Naive B cell (primary cell): ENCODE measurements around the gene PTX3. TPM values are rescaled to one million over a fixed set of nuclear protein-coding genes. Genes with fewer than 3 reads are reported as not detected.

Experiments used
- ATAC-seq, 2 donors: fragments of 150-1000 bp; cut with Tn5 transposase; 2 replicates each; pipeline ENCODE4 v1.10.0; 2021; ENCODE audit warnings: low read depth in 2 of 2, mild to moderate bottlenecking in 2 of 2, moderate library complexity in 2 of 2
- DNase-seq: peaks from one replicate; pipeline ENCODE4 v3.0.0; 2022
- H3K27ac Mint-ChIP-seq, 6 donors: one replicate each; pipeline ENCODE4 v1.8.0; 2020 to 2022; ENCODE audit warnings: mild to moderate bottlenecking in 6 of 6, mixed read lengths in 6 of 6, moderate library complexity in 5 of 6, inconsistent platforms in 2 of 6
- H3K27me3 Mint-ChIP-seq, 3 donors: one replicate each; pipeline ENCODE4 v1.8.0; 2021 to 2022; ENCODE audit warnings: mixed read lengths in 3 of 3, mild to moderate bottlenecking in 1 of 3
- H3K36me3 Mint-ChIP-seq, 2 donors: one replicate each; pipeline ENCODE4 v1.8.0; 2020 to 2022; ENCODE audit warnings: mixed read lengths in 2 of 2, inconsistent platforms in 1 of 2, mild to moderate bottlenecking in 1 of 2
- H3K4me1 Mint-ChIP-seq, 3 donors: one replicate each; pipeline ENCODE4 v1.8.0; 2020 to 2022; ENCODE audit warnings: mixed read lengths in 3 of 3, inconsistent platforms in 1 of 3, mild to moderate bottlenecking in 1 of 3, moderate library complexity in 1 of 3
- H3K4me3 Mint-ChIP-seq, 8 donors: one replicate each; pipeline ENCODE4 v1.8.0; 2020 to 2022; ENCODE audit warnings: mild to moderate bottlenecking in 8 of 8, mixed read lengths in 8 of 8, moderate library complexity in 8 of 8, inconsistent platforms in 2 of 8
- H3K9me3 Mint-ChIP-seq, 7 donors: one replicate each; pipeline ENCODE4 v1.8.0; 2020 to 2022; ENCODE audit warnings: mixed read lengths in 7 of 7, mild to moderate bottlenecking in 5 of 7, inconsistent platforms in 2 of 7, moderate library complexity in 1 of 7
- polyA plus RNA-seq, 6 donors: library from polyadenylated mRNA; unstranded; fragments of 300-500 nt; fragmentation: Illumina TruSeq; gene quantifications; one replicate each; pipeline ENCODE4 v1.2.3, GENCODE V29; 2021; ENCODE audit warnings: low read depth in 6 of 6

PTX3 gene
- polyA plus RNA-seq, result under 1 TPM in 1 of 6 donors, not detected in 5; 0.20 TPM

DNA sequence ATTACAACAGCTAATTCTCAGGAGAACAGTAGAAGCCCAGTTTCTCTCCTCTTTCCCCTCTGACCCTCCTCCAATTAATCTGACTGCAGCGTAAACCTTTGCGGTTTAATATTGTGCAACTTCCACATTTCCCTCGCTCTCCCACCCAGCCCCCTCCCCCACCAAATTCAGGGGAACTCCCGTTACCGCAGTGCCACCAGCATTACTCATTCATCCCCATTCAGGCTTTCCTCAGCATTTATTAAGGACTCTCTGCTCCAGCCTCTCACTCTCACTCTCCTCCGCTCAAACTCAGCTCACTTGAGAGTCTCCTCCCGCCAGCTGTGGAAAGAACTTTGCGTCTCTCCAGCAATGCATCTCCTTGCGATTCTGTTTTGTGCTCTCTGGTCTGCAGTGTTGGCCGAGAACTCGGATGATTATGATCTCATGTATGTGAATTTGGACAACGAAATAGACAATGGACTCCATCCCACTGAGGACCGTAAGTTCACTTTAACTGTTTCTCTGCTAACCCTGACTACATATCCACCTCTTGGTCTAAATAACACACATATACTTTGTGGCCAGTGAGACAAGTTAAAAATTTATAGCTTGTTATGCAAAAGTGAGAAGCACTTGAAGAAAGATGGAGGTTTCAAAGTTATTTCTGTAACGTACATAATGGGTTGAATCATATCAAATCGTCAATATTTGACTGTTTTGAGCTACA lies at the start of gene PTX3:
PTX3 (plus strand) TSS at position 268 of the 709 bp plus-strand sequence; CDS start at position 352, 84 bp downstream.
- H3K9me3 Mint-ChIP-seq, result peaks cover 0 to 16% (median 8%) of the 10 kb centered on the region in 7 donors
- no peak for ATAC-seq
- H3K27me3 Mint-ChIP-seq, result peaks cover 30 to 41% (median 34%) of the 10 kb centered on the region in 3 donors
- DNase-seq, result no peak
- peaks cover 0 to 14% (median 5%) of the 10 kb centered on the region in 3 donors for H3K4me1 Mint-ChIP-seq
- H3K27ac Mint-ChIP-seq, result no peak within 1 kb of the TSS
- H3K36me3 Mint-ChIP-seq, result peaks cover 0 to 6% of the 10 kb centered on the region in 2 donors
- H3K4me3 Mint-ChIP-seq, result peak within 1 kb of the TSS in 4 of 8 donors; percentile 13 to 65 (median 31)

DNA sequence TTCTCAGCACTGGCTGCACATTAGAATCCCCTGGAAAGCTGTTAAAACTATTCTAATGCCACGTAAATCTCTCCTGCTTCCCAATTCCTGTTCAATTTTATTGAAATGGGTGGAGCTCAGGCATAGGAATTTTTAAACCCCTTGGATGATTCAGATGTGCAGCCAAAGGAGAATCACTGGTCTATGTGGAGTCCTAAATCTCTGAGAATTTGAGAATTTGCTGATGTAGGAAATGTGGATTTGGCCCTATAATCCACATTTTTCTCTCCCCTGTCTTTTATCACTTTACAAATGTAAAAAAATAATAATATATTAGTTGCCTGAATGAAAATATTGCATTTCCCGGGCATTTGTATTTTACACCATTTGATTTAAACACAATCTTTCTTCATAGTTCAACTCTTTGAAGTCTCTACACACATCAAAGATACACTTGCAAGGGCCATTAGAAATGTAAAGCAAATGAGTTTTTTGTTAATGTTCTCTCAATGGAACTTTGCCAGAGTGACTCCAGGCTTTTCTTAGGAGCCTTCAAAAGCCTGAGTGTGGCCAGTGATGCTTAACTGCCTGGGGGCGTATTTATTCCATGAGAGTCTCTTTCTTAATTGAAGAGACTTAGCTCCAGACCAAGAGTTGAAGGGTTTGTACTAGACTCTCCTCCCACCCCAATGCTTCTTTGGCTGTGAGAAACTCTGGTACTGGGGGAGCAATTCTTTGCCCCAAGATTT lies 48.8 kb upstream of the PTX3 start:
- ATAC-seq (no peak), DNase-seq (no peak)
- H3K27ac Mint-ChIP-seq, result no peak overlapping the region
- no peaks in the 10 kb centered on the region for H3K36me3 Mint-ChIP-seq
- H3K9me3 Mint-ChIP-seq, result peaks cover 0 to 13% (median 3%) of the 10 kb centered on the region in 7 donors
- H3K4me1 Mint-ChIP-seq, result no peaks in the 10 kb centered on the region
- no peaks in the 10 kb centered on the region for H3K27me3 Mint-ChIP-seq
- H3K4me3 Mint-ChIP-seq, result no peak overlapping the region

DNA sequence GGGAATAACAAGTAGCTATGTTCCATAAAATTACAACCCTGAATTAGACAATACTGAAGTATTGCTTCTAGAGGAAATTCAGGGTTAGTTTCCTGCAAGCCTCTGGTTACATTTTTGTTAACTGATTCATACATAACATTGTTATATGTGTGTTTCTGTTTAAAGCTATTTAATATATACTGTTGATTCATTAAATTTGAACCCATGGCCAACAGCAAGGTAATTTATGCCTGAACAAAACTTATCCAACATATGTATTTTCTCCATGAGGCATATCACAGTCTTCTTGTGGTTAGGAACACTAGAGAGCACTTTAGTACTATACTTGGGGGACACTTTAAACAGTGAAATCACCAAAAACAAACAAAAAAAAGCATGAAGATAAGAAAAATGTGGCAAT lies 47.7 kb upstream of the PTX3 start:
- Mint-ChIP-seq H3K36me3 (no peaks in the 10 kb centered on the region), H3K27me3 (no peaks in the 10 kb centered on the region), H3K27ac (no peak overlapping the region), H3K4me3 (no peak overlapping the region), H3K9me3 (peaks cover 0 to 13% (median 3%) of the 10 kb centered on the region in 7 donors), H3K4me1 (no peaks in the 10 kb centered on the region)
- ATAC-seq (no peak), DNase-seq (no peak)

DNA sequence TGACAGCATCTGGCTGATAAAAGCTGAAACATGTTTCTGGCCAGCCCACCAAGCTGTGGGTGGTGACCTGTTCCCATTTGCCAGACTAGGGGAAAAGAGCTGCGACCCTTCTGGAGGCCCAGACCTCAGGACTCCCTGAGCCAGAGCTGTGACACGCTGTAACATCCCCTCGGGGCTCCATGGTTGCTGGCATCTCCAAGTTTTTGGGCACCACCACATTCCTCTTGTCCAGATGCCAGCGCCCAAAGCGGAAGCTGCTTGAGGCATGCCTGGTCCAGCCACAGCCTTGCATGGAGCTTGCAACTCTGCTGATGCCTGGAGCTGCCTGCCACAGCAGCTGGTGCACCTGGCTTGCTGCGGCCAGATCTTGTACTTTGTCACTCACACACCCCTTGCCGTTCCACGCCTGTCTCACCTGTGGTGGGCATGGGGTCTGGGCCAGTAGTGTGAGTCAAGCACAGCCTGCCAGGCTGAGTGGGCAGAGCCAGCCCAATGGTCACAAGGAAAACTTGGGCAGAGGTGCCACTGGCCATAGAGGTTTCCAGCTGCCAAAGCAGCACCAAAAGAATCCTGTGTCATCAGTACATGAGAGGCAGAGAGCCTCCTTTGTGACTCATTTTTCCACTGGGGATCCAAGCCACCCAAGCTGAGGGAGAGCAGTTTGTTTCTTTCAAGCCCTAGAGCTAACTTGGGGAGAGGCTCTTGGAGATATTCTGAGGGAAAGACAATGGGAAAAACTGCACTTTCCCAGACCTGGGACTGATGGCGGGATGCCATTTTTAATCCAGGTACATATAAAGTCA lies 45.7 kb upstream of the PTX3 start:
- no peak for DNase-seq
- H3K9me3 Mint-ChIP-seq, result peaks cover 0 to 16% (median 3%) of the 10 kb centered on the region in 7 donors
- H3K27ac Mint-ChIP-seq, result no peak overlapping the region
- no peaks in the 10 kb centered on the region for H3K27me3 Mint-ChIP-seq
- no peak for ATAC-seq
- no peaks in the 10 kb centered on the region for H3K4me1 Mint-ChIP-seq
- H3K4me3 Mint-ChIP-seq, result no peak overlapping the region
- no peaks in the 10 kb centered on the region for H3K36me3 Mint-ChIP-seq

DNA sequence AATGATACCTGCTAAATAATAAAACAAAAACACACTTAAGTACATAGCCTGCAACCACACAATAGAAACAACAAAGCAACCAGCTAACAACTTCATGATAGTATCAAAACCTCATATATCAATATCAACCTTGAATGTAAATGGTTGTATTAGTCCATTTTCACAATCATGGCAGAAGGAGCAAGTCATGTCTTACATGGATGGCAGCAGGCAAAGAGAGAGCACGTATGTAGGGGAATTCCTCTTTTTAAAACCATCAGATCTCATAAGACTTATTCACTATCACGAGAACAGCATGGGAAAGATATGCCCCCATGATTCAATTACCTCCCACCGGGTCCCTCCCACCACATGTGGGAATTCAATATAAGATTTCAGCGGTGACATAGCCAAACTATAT lies 44.5 kb upstream of the PTX3 start:
- peaks cover 0 to 20% (median 3%) of the 10 kb centered on the region in 7 donors for H3K9me3 Mint-ChIP-seq
- H3K4me3 Mint-ChIP-seq, result no peak overlapping the region
- no peak overlapping the region for H3K27ac Mint-ChIP-seq
- no peak for DNase-seq
- H3K27me3 Mint-ChIP-seq, result peaks cover 0 to 6% (median 0%) of the 10 kb centered on the region in 3 donors
- no peak for ATAC-seq
- no peaks in the 10 kb centered on the region for H3K4me1 Mint-ChIP-seq
- H3K36me3 Mint-ChIP-seq, result no peaks in the 10 kb centered on the region

DNA sequence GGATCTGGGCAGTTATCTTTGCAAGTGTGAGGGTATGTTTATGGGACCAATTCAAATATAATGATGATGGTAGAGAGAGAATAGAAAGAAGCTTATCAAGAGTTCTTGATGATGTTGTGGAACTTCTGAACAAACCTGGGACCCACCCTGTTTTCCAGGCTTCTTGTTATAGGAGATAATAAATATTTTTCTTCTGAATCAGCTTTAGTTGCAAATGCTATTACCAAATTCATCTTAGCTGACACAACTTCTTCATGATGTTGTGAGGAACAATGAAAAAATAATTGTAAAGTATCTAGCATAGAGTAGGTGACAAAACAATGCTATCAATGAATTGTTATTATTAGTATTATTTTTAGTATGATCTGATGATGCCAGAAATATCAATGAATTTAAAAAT lies 43.5 kb upstream of the PTX3 start:
- H3K27ac Mint-ChIP-seq, result no peak overlapping the region
- ATAC-seq (no peak), DNase-seq (no peak)
- H3K27me3 Mint-ChIP-seq, result peaks cover 0 to 12% (median 0%) of the 10 kb centered on the region in 3 donors
- H3K36me3 Mint-ChIP-seq, result no peaks in the 10 kb centered on the region
- no peak overlapping the region for H3K4me3 Mint-ChIP-seq
- peaks cover 0 to 20% (median 3%) of the 10 kb centered on the region in 7 donors for H3K9me3 Mint-ChIP-seq
- no peaks in the 10 kb centered on the region for H3K4me1 Mint-ChIP-seq

DNA sequence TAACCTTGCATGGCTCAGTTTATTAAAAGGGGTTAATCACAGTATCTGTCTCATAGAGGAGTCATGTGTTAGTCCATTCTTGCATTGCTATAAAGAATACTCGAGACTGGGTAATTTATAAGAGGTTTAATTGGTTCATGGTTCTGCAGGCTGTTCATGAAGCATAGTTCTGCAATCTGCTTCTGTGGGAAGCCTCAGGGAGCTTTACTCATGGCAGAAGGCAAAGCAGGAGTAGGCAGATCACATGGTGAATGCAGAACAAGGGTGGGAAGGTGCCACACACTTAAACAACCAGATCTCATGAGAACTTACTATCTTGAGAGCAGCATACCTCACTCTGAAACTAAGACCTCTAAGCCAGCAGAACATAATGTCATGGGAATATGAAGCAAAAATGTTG lies 42.2 kb upstream of the PTX3 start:
- Mint-ChIP-seq H3K4me1 (no peaks in the 10 kb centered on the region), H3K27ac (no peak overlapping the region), H3K4me3 (no peak overlapping the region), H3K9me3 (peaks cover 0 to 20% (median 3%) of the 10 kb centered on the region in 7 donors), H3K27me3 (peaks cover 0 to 12% (median 0%) of the 10 kb centered on the region in 3 donors), H3K36me3 (no peaks in the 10 kb centered on the region)
- no peak for ATAC-seq
- no peak for DNase-seq

DNA sequence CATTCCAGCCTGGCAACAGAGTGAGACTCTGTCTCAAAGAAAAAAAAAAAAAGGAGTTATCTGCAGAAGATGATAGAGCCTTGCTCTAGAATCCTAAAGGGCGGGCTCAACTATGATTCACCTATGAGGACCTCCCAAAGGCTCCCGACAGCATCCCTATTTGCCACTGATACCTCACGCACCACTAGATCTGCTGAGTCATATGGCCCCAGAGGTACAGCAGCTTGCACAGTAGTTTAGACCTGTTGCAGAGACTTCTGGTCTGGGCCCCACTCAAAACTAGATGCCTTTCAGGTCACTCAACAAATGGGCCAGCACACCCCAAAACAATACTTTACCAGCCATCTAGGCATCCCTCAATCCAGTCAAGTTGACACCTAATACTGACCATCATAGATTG lies 38.1 kb upstream of the PTX3 start:
- H3K4me3 Mint-ChIP-seq, result no peak overlapping the region
- H3K27ac Mint-ChIP-seq, result no peak overlapping the region
- H3K9me3 Mint-ChIP-seq, result peaks cover 0 to 7% (median 0%) of the 10 kb centered on the region in 7 donors
- no peaks in the 10 kb centered on the region for H3K4me1 Mint-ChIP-seq
- ATAC-seq (no peak), DNase-seq (no peak)
- no peaks in the 10 kb centered on the region for H3K36me3 Mint-ChIP-seq
- H3K27me3 Mint-ChIP-seq, result peaks cover 0 to 12% (median 0%) of the 10 kb centered on the region in 3 donors

DNA sequence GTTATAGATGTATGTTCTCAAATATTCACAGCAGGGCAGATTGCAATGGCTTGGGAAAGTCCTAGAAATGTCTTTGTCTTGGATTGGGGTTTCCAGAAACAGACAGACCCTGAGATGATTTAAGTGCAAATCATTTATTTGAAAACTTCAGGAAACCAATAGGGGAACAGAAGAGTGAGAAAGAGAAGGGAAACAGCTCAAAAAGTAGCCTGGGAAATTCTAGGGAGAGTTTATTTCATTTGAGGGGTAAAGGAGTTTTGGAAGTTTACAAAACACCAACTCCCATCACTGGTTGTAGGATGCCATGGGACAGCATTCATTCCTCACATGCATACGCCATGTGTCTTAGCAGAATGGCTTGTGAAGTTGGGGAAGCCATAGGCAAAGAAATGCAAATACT lies 32.3 kb upstream of the PTX3 start:
- no peak overlapping the region for H3K4me3 Mint-ChIP-seq
- ATAC-seq (no peak), DNase-seq (no peak)
- H3K4me1 Mint-ChIP-seq, result no peaks in the 10 kb centered on the region
- H3K27ac Mint-ChIP-seq, result no peak overlapping the region
- H3K9me3 Mint-ChIP-seq, result no peaks in the 10 kb centered on the region
- no peaks in the 10 kb centered on the region for H3K27me3 Mint-ChIP-seq
- H3K36me3 Mint-ChIP-seq, result no peaks in the 10 kb centered on the region

DNA sequence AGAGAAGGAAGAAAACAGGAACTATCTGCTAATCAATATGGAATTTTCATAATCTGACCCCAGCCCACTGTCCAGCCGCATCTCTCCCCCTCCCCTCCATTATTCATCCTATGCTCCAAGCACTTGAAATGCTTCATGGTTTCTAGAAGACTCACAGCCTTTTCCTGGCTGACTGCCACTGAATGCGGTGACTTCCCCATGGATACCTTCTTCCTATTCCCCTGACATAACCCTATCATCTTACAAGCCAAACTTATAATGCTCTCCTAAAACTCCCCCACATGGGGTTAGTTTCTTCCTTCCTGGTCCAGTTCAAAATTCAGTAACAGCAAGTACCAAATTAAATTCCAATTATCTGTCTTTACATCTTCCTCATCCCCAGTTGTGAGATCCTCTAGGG lies 31.2 kb upstream of the PTX3 start:
- H3K4me3 Mint-ChIP-seq, result no peak overlapping the region
- H3K4me1 Mint-ChIP-seq, result no peaks in the 10 kb centered on the region
- ATAC-seq (no peak), DNase-seq (no peak)
- no peak overlapping the region for H3K27ac Mint-ChIP-seq
- H3K9me3 Mint-ChIP-seq, result no peaks in the 10 kb centered on the region
- no peaks in the 10 kb centered on the region for H3K36me3 Mint-ChIP-seq
- H3K27me3 Mint-ChIP-seq, result no peaks in the 10 kb centered on the region

DNA sequence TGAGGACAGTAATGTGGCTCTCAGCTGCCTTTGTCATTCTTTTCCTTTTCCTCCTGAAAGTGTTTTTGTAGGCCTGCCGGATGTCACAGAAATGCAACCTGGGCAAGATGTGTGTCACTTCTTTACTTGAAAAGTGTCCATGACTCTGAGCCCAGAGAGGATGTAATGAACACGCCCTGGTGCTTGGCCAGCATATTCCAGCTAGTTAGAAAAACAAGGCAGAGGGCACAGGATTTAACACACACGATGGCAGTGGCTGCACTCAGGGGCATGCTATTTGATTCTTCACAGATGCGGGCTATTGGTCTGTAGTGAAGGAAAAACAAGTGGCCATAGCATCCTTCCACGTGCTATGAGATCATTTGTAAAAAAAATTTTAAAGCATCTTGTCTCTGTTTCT lies 30.3 kb upstream of the PTX3 start:
- ATAC-seq (no peak), DNase-seq (no peak)
- no peaks in the 10 kb centered on the region for H3K27me3 Mint-ChIP-seq
- no peak overlapping the region for H3K27ac Mint-ChIP-seq
- no peaks in the 10 kb centered on the region for H3K36me3 Mint-ChIP-seq
- no peaks in the 10 kb centered on the region for H3K4me1 Mint-ChIP-seq
- no peak overlapping the region for H3K4me3 Mint-ChIP-seq
- H3K9me3 Mint-ChIP-seq, result no peaks in the 10 kb centered on the region

DNA sequence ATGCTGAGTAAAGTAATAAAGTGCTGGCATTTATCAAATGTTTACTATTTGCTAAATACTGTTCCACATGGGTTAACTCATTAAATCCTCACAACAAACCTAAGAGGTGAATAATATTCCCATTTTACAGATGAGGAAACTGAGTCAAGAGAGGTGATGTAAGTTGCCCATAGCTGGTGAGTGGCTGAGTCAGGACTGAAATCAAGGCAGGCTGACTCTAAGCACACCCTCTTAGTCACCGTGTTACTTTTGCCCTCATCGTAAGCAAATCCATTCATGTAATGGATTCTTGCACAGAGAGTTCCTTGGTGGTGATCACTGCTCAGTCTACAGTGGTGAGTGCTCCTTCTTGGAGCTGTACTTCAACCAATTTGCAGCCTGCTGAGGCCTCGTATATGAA lies 28.9 kb upstream of the PTX3 start:
- Mint-ChIP-seq H3K4me3 (no peak overlapping the region), H3K9me3 (peaks cover 0 to 2% (median 0%) of the 10 kb centered on the region in 7 donors), H3K27me3 (no peaks in the 10 kb centered on the region), H3K4me1 (no peaks in the 10 kb centered on the region), H3K36me3 (no peaks in the 10 kb centered on the region), H3K27ac (no peak overlapping the region)
- DNase-seq (no peak), ATAC-seq (no peak)

DNA sequence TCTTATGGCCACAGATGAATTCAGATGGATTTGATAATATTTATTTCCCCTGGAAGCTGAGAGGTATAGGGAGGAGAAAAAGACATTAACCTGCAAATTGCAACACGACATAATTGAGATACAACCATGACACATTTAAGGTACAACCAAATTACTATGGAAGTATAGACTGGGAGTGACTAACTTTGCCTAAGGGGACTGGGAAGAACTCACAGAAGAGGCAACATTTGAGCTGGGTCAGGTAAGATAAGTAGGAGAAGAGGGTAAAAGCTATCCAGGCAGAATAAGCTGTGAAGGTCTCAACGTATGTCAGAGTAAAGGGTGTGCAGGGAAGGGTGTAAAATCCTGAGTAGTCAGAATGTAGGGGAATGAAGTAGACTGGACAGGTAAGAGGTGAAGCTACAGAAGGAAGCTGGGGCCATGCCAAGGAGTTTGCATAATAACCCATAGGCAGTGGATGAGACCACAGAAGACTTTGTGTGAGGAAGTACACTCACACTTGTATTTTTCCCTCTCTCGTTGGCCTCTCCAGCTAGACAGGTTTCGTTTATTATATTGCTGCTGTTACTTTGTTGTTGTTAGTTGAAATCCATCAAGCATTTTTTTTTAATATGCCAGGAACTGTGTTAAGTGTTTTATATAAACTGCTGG lies 28.0 kb upstream of the PTX3 start:
- no peak for ATAC-seq
- no peaks in the 10 kb centered on the region for H3K4me1 Mint-ChIP-seq
- H3K36me3 Mint-ChIP-seq, result no peaks in the 10 kb centered on the region
- peaks cover 0 to 2% (median 0%) of the 10 kb centered on the region in 7 donors for H3K9me3 Mint-ChIP-seq
- no peaks in the 10 kb centered on the region for H3K27me3 Mint-ChIP-seq
- H3K27ac Mint-ChIP-seq, result no peak overlapping the region
- no peak for DNase-seq
- H3K4me3 Mint-ChIP-seq, result no peak overlapping the region
